H9 (cell line): ENCODE data around the gene REC114. TPM values are rescaled to one million over a fixed set of nuclear protein-coding genes. Genes with fewer than 3 reads are reported as not detected.

Source experiments
- DNase-seq: peaks from one replicate; pipeline ENCODE4 v3.0.0-alpha.2; 2017
- H2AFZ ChIP-seq: one replicate; pipeline ENCODE4 v1.6.1; 2013; ENCODE audit warnings: mild to moderate bottlenecking, low read length, control low read depth, moderate library complexity
- H2AK5ac ChIP-seq: 2 replicates; pipeline ENCODE4 v1.6.1; 2013; ENCODE audit warnings: low read length, control low read depth, mixed read lengths; ENCODE audit not compliant: insufficient read length
- H2BK120ac ChIP-seq: one replicate; pipeline ENCODE4 v1.6.1; 2013; ENCODE audit warnings: low read depth, mild to moderate bottlenecking, low read length, control low read depth, inconsistent platforms; ENCODE audit not compliant: poor library complexity, severe bottlenecking
- H2BK12ac ChIP-seq: 2 replicates; pipeline ENCODE4 v1.6.1; 2013; ENCODE audit warnings: low read length, control low read depth, mixed read lengths, low read depth; ENCODE audit not compliant: insufficient read length
- H2BK15ac ChIP-seq: 2 replicates; pipeline ENCODE4 v1.6.1; 2013; ENCODE audit warnings: low read depth, low read length, control low read depth
- H2BK20ac ChIP-seq: one replicate; pipeline ENCODE4 v1.6.1; 2013; ENCODE audit warnings: low read depth, mild to moderate bottlenecking, low read length, control low read depth, inconsistent platforms; ENCODE audit not compliant: poor library complexity, severe bottlenecking
- H2BK5ac ChIP-seq: 2 replicates; pipeline ENCODE4 v1.6.1; 2013; ENCODE audit warnings: low read length, control low read depth, mixed read lengths; ENCODE audit not compliant: insufficient read length
- H3K14ac ChIP-seq: 2 replicates; pipeline ENCODE4 v1.6.1; 2013; ENCODE audit warnings: low read length, control low read depth; ENCODE audit not compliant: insufficient read depth
- H3K18ac ChIP-seq: 2 replicates; pipeline ENCODE4 v1.6.1; 2013; ENCODE audit warnings: low read depth, mild to moderate bottlenecking, mixed read lengths, low read length, control low read depth; ENCODE audit not compliant: insufficient read length
- H3K23ac ChIP-seq: 2 replicates; pipeline ENCODE4 v1.6.1; 2013; ENCODE audit warnings: low read length, control low read depth, mixed read lengths, low read depth; ENCODE audit not compliant: insufficient read length
- H3K23me2 ChIP-seq: 2 replicates; pipeline ENCODE4 v1.6.1; 2013; ENCODE audit warnings: low read depth, mild to moderate bottlenecking, mixed read lengths, low read length, control low read depth; ENCODE audit not compliant: insufficient read length, poor library complexity, severe bottlenecking
- H3K27ac ChIP-seq: 2 replicates; pipeline ENCODE4 v1.5.1; 2013; ENCODE audit warnings: low read length, control low read depth, mixed read lengths, low read depth; ENCODE audit not compliant: insufficient read length
- H3K27me3 ChIP-seq: 2 replicates; pipeline ENCODE4 v1.6.1; 2013; ENCODE audit warnings: low read length, control low read depth, inconsistent platforms; ENCODE audit not compliant: insufficient read depth
- H3K4ac ChIP-seq: 2 replicates; pipeline ENCODE4 v1.6.1; 2013; ENCODE audit warnings: low read depth, mild to moderate bottlenecking, control low read depth, inconsistent platforms, low read length, moderate library complexity
- H3K4me1 ChIP-seq: 2 replicates; pipeline ENCODE4 v1.6.1; 2013; ENCODE audit warnings: low read length, control low read depth, inconsistent platforms; ENCODE audit not compliant: insufficient read depth
- H3K4me2 ChIP-seq: 2 replicates; pipeline ENCODE4 v1.6.1; 2013; ENCODE audit warnings: low read length, control low read depth, mixed read lengths; ENCODE audit not compliant: insufficient read length, insufficient read depth
- H3K56ac ChIP-seq: 2 replicates; pipeline ENCODE4 v1.6.1; 2013; ENCODE audit warnings: low read depth, mild to moderate bottlenecking, mixed read lengths, low read length, control low read depth; ENCODE audit not compliant: insufficient read length
- H3K79me1 ChIP-seq: 2 replicates; pipeline ENCODE4 v1.6.1; 2013; ENCODE audit warnings: low read depth, mild to moderate bottlenecking, moderate library complexity, low read length, control low read depth, inconsistent platforms; ENCODE audit not compliant: insufficient read depth, poor library complexity, severe bottlenecking
- H3K79me2 ChIP-seq: 2 replicates; pipeline ENCODE4 v1.6.1; 2013; ENCODE audit warnings: low read length, control low read depth, inconsistent platforms; ENCODE audit not compliant: insufficient read depth
- H3K9ac ChIP-seq: 2 replicates; pipeline ENCODE4 v1.6.1; 2013; ENCODE audit warnings: low read length, control low read depth, mixed read lengths; ENCODE audit not compliant: insufficient read length; ENCODE audit errors: extremely low read depth
- H3K9me3 ChIP-seq: one replicate; pipeline ENCODE4 v1.6.1; 2013; ENCODE audit warnings: low read depth, low read length, inconsistent platforms; ENCODE audit not compliant: control insufficient read depth
- H3T11ph ChIP-seq: one replicate; pipeline ENCODE4 v1.6.1; 2013; ENCODE audit warnings: mild to moderate bottlenecking, low read length, control low read depth, inconsistent platforms
- H4K20me1 ChIP-seq: one replicate; pipeline ENCODE4 v1.6.1; 2013; ENCODE audit not compliant: control insufficient read depth, insufficient read length, insufficient read depth
- H4K5ac ChIP-seq: 2 replicates; pipeline ENCODE4 v1.6.1; 2013; ENCODE audit warnings: low read depth, mild to moderate bottlenecking, mixed read lengths, low read length, control low read depth; ENCODE audit not compliant: insufficient read length
- H4K8ac ChIP-seq: replicated peaks from 2 replicates; pipeline ENCODE4 v1.6.1; 2013; ENCODE audit warnings: low read length, control low read depth, mixed read lengths, low read depth; ENCODE audit not compliant: insufficient read length
- H4K91ac ChIP-seq: 2 replicates; pipeline ENCODE4 v1.6.1; 2013; ENCODE audit warnings: low read depth, mild to moderate bottlenecking, moderate library complexity, mixed read lengths, low read length, control low read depth; ENCODE audit not compliant: insufficient read length
- H3K27ac Mint-ChIP-seq, 3 experiments: 2 replicates in 2 of 3; 3 replicates in 1 of 3; pipeline ENCODE4 v1.8.0; 2020 to 2021; ENCODE audit warnings: mixed read lengths in 3 of 3, mild to moderate bottlenecking in 1 of 3, moderate library complexity in 1 of 3
- H3K27me3 Mint-ChIP-seq: 2 replicates; pipeline ENCODE4 v1.8.0; 2021; ENCODE audit warnings: low read depth, mild to moderate bottlenecking, moderate library complexity, mixed read lengths
- H3K36me3 Mint-ChIP-seq, 3 experiments: 2 replicates in 2 of 3; 3 replicates in 1 of 3; pipeline ENCODE4 v1.8.0; 2020 to 2021; ENCODE audit warnings: low read depth in 3 of 3, mixed read lengths in 3 of 3; ENCODE audit not compliant: insufficient read depth in 1 of 3
- H3K4me1 Mint-ChIP-seq, 2 experiments: 2 replicates each; pipeline ENCODE4 v1.8.0; 2020; ENCODE audit warnings: mixed read lengths in 2 of 2
- H3K4me3 Mint-ChIP-seq, 2 experiments: 2 replicates in 1 of 2; 3 replicates in 1 of 2; pipeline ENCODE4 v1.8.0; 2020 to 2021; ENCODE audit warnings: mild to moderate bottlenecking in 2 of 2, mixed read lengths in 2 of 2, moderate library complexity in 1 of 2
- H3K9me3 Mint-ChIP-seq, 2 experiments: 2 replicates in 1 of 2; 3 replicates in 1 of 2; pipeline ENCODE4 v1.8.0; 2020; ENCODE audit warnings: mild to moderate bottlenecking in 2 of 2, mixed read lengths in 2 of 2, moderate library complexity in 1 of 2
- CTCF ChIP-seq: fragments of 200-600 bp; sonication (generic); conservative IDR thresholded peaks from 3 replicates; pipeline ENCODE4 v1.8.0; 2021; ENCODE audit warnings: antibody characterized with exemption, mild to moderate bottlenecking
- total RNA-seq: library from RNA; stranded (reverse); gene quantifications from 2 replicates; pipeline ENCODE4 v1.2.1, GENCODE V29; 2021

The REC114 gene
- total RNA-seq, 1 experiment from 2014 or later = not detected

GRCh38 chr15:73394782-73395181, 48.2 kb upstream of the REC114 start:
- H3K23ac ChIP-seq = no peak overlapping the region
- no peaks in the 10 kb centered on the region for H3K79me2 ChIP-seq
- Mint-ChIP-seq H3K27me3 (peaks cover 7% of the 10 kb centered on the region), H3K4me1 (peaks cover 37 to 39% of the 10 kb centered on the region in 2 experiments), H3K36me3 (no peaks in the 10 kb centered on the region), H3K4me3 (no peak overlapping the region), H3K27ac (no peak overlapping the region), H3K9me3 (no peaks in the 10 kb centered on the region)
- H2BK20ac ChIP-seq = no peak overlapping the region
- no peak overlapping the region for H2BK120ac ChIP-seq
- H3K9ac ChIP-seq = no peak overlapping the region
- H2BK5ac ChIP-seq = no peak overlapping the region
- H4K5ac ChIP-seq = no peak overlapping the region
- no peaks in the 10 kb centered on the region for H4K20me1 ChIP-seq
- no peak overlapping the region for H3T11ph ChIP-seq
- no peak for DNase-seq
- H3K4me1 ChIP-seq = peaks cover 9% of the 10 kb centered on the region; the same call in 1 of the 2 replicates
- no peak for TF ChIP-seq CTCF
- no peak overlapping the region for H2BK12ac ChIP-seq
- H3K56ac ChIP-seq = no peak overlapping the region
- no peaks in the 10 kb centered on the region for H3K9me3 ChIP-seq
- no peaks in the 10 kb centered on the region for H3K79me1 ChIP-seq
- H4K91ac ChIP-seq = no peak overlapping the region
- no peak overlapping the region for H3K4me2 ChIP-seq
- H4K8ac ChIP-seq = no peak overlapping the region
- no peak overlapping the region for H2AFZ ChIP-seq
- H3K23me2 ChIP-seq = no peaks in the 10 kb centered on the region
- H3K4ac ChIP-seq = no peak overlapping the region
- H3K14ac ChIP-seq = no peak overlapping the region
- no peak overlapping the region for H2BK15ac ChIP-seq
- H2AK5ac ChIP-seq = no peak overlapping the region
- no peaks in the 10 kb centered on the region for H3K27me3 ChIP-seq
- H3K27ac ChIP-seq = no peak overlapping the region
- H3K18ac ChIP-seq = no peak overlapping the region
